AG04450 (cell line): ENCODE measurements around the gene TMEM9B. TPM values are rescaled to one million over a fixed set of nuclear protein-coding genes. Genes with fewer than 3 reads are reported as not detected.
"Not testable (repeated sequence)": the region's sequence is repeated elsewhere in the genome, so short reads cannot be mapped to it uniquely, and the experiment has no call there.

ENCODE experiments used
- CTCF ChIA-PET: fragments of 300-600, 350-600 bp; formaldehyde crosslinking; extraction: SDS; loops from one replicate; lab custom pipeline; 2022; ENCODE audit warnings: antibody characterized with exemption, inconsistent platforms; lab: Charles Lee
- POLR2A ChIA-PET: fragments of 350-600 bp; formaldehyde crosslinking; extraction: SDS; loops from one replicate; lab custom pipeline; 2021; ENCODE audit warnings: antibody characterized with exemption, inconsistent platforms; lab: Yijun Ruan, JAX
- DNase-seq: peaks from one replicate; pipeline ENCODE4 v3.0.0-alpha.2; 2011; ENCODE audit warnings: low read depth, low spot score
- H3K27ac ChIP-seq: one replicate; pipeline ENCODE4 v1.5.1; 2012; ENCODE audit warnings: low read depth, low read length, control low read depth
- H3K27me3 ChIP-seq: one replicate; pipeline ENCODE4 v1.6.0; 2012; ENCODE audit warnings: low read length; ENCODE audit not compliant: control insufficient read depth, insufficient read depth
- H3K4me3 ChIP-seq: 2 replicates; pipeline ENCODE4 v1.5.1; 2011; ENCODE audit warnings: mild to moderate bottlenecking, low read depth, low read length, control low read depth
- H3K9me3 ChIP-seq: 2 replicates; pipeline ENCODE4 v1.5.1; 2012; ENCODE audit warnings: low read length; ENCODE audit not compliant: control insufficient read depth, insufficient read depth
- polyA minus RNA-seq: library from RNA; depleted of rRNA, polyadenylated mRNA; stranded (reverse); fragments of >200 nt; gene quantifications from 2 replicates; pipeline ENCODE4 v1.2.3, GENCODE V29; 2011; rRNA and poly(A)+ RNA removed
- polyA plus RNA-seq: library from polyadenylated mRNA; depleted of rRNA; stranded (reverse); fragments of >200 nt; gene quantifications from 2 replicates; pipeline ENCODE4 v1.2.3, GENCODE V29; 2011; rRNA removed
- TF ChIP-seq, protein P1 (sequence below): IDR thresholded peaks from 2 replicates; pipeline ENCODE4 v1.5.1; 2011; ENCODE audit warnings: low read depth, low read length, control low read depth, inconsistent platforms

TMEM9B gene
- polyA plus RNA-seq (45.2 and 53.9 TPM in 2 replicates), polyA minus RNA-seq (17.5 and 20.4 TPM in 2 replicates)

DNA sequence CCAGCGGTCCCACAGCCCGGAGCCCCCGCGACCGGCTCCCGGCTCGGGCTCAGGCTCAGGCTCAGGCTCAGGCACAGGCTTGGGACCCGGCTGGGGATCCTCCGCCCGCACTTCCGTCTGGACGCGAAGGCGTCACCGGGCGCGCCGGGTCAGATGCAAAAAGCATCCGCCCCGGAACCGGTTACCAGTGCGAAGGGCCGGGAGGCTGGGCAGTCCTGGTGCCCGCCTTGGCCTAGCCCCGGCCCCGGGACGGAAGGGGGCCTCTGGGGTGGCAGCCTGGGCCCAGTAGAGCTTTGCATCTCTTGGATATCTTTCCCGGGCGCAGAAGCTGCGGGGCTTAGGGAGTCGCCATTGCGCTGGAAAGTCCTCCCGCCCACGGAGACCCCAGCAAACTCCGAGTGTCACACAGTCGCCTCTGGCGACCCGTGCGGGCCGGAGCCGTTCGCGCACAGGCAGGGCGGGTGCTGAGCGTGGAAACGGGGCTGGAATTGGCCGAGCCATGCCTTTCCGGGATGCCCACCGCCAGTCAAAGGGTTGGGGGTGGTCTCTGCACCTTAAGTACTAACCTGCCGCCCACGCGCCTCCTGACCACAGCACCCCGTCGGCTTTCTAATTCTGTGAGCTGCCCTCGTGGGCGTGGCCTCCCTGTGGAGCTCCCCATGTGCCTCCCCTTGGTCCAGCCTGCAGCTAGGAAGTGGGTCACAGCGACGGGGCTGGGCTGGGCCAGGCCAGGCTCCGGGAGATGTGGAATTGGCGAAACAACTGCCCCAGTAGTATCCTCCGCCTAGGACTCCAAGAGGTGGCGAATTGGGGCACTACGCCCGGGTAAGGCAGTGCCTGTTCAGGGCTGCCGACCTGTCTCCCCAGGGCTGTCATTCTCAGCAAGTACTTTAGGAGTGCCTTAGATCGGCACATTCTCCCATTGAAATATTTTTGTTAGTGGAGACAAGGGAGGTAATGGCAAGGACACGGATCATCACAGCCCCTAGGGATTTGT, at the start of gene TMEM9B:
TSS of gene TMEM9B (minus strand) at position 119 of the 997 bp plus-strand sequence. CDS start 129 bp downstream, outside the sequence.
- peak within 1 kb of the TSS; percentile 89 for H3K27ac ChIP-seq
- TF ChIP-seq, protein P1, sequence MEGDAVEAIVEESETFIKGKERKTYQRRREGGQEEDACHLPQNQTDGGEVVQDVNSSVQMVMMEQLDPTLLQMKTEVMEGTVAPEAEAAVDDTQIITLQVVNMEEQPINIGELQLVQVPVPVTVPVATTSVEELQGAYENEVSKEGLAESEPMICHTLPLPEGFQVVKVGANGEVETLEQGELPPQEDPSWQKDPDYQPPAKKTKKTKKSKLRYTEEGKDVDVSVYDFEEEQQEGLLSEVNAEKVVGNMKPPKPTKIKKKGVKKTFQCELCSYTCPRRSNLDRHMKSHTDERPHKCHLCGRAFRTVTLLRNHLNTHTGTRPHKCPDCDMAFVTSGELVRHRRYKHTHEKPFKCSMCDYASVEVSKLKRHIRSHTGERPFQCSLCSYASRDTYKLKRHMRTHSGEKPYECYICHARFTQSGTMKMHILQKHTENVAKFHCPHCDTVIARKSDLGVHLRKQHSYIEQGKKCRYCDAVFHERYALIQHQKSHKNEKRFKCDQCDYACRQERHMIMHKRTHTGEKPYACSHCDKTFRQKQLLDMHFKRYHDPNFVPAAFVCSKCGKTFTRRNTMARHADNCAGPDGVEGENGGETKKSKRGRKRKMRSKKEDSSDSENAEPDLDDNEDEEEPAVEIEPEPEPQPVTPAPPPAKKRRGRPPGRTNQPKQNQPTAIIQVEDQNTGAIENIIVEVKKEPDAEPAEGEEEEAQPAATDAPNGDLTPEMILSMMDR = no peak
- no peaks in the 10 kb centered on the region for H3K27me3 ChIP-seq
- H3K4me3 ChIP-seq = peak within 1 kb of the TSS; percentile 93
- CTCF ChIA-PET = interaction anchor here (0.7 to 1.5 kb wide), 4 partner anchors 22 to 173 kb away, joined by 3 to 9 read pairs (median 5); no protein-coding TSS in a partner anchor
- POLR2A ChIA-PET = interaction anchor here (0.6 to 1.8 kb wide), 10 partner anchors 17 to 293 kb away, joined by 3 to 7 read pairs (median 4); partner anchors contain the start of gene NRIP3
- H3K9me3 ChIP-seq = no peaks in the 10 kb centered on the region; the same call in 1 of the 2 replicates
- no peak for DNase-seq

DNA sequence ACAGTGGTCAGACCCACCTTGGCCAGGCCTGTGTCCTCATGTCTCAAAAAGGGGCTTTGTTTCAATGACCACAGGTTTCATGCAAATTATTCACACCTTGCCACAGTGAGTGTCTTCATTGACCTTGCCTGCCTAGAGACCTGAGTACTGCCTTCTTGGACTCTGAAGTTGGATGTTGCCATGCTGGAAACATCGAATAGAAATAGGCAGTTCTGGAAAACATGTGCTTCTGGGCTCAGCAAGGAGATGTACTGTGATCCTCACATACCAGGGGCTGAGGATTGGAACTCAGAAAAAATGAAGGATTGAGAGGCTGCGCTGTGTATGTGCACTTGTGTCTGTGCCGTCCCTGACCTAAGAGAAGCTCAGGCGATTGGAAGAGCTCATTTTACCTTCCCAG, 49.1 kb upstream of the TMEM9B start:
- Histone ChIP-seq H3K9me3 (no peaks in the 10 kb centered on the region), H3K4me3 (no peak overlapping the region), H3K27ac (no peak overlapping the region), H3K27me3 (no peaks in the 10 kb centered on the region)
- DNase-seq = no peak
- CTCF ChIA-PET = interaction anchor here (0.6 to 4.6 kb wide), 7 partner anchors 11 to 494 kb away, joined by 3 to 123 read pairs (median 10); no protein-coding TSS in a partner anchor
- POLR2A ChIA-PET = no interaction called here
- TF ChIP-seq, protein P1 = no peak

DNA sequence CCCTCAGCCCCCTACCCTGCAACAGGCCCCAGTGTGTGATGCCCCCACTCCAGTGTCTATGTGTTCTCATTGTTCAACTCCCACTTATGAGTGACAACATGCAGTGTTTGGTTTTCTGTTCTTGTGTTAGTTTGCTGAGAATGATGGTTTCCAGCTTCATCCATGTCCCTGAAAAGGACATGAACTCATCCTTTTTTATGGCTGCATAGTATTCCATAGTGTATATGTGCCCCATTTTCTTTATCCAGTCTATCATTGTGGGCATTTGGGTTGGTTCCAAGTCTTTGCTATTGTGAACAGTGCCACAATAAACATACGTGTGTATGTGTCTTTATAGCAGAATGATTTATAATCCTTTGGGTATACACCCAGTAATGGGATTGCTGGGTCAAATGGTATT, 45.3 kb upstream of the TMEM9B start:
- POLR2A ChIA-PET, H3K4me3 ChIP-seq, H3K9me3 ChIP-seq, CTCF ChIA-PET, DNase-seq, H3K27ac ChIP-seq: not testable (repeated sequence)
- peaks cover 19% of the 10 kb centered on the region for H3K27me3 ChIP-seq

DNA sequence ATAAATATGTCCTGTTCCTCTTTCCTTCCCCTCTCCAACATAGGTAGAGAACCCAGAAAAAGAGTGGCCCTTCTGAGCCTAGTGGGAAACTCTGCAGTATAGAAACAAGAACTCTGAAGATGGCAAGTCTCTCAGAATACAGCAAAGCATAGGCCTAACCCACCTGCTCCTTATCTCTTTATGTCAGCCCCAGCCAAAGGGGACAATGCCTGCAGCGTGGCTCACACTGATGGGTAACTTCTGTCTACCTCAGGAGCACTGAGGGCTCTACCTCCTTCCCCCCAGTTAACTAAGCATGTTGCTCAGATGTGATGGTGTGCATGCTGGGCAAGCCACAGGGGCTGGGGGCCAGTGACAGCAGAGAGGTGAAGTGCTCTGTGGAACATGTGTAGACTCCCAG, 44.4 kb upstream of the TMEM9B start:
- peaks cover 3% of the 10 kb centered on the region; the same call in 1 of the 2 replicates for H3K9me3 ChIP-seq
- no peak overlapping the region for H3K27ac ChIP-seq
- TF ChIP-seq, protein P1 = no peak
- CTCF ChIA-PET = interaction anchor here (1.0 kb wide), 1 partner anchor 129 kb away, joined by 4 read pairs; no protein-coding TSS in a partner anchor
- DNase-seq = no peak
- POLR2A ChIA-PET = no interaction called here
- no peak overlapping the region for H3K4me3 ChIP-seq
- peaks cover 26% of the 10 kb centered on the region for H3K27me3 ChIP-seq

DNA sequence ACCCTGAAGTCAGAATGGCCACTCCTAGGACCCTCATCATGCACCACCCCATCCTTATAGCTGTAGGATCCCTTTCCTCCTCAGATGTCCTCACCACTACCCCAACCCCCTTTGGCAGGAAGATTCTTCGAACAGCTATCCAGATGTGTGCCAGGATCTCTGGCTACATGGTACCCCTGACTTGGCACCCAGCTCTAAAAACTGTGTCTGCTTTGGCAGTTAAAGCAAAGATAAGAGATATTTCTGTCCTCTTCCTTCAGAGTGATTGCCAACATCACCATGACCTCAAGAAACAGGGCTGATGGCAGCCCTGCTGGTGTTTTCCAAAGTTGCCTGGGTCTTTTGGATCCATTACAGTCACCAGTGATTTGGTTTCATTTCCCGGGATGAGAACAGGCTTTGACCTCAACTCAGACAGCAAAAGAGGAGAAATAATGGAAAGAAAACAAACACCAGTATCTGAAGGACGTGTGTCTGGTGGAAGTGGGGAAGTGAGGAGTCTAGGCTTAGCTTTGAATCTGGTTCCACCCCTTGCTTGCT, 43.8 kb upstream of the TMEM9B start:
- no peak overlapping the region for H3K4me3 ChIP-seq
- CTCF ChIA-PET = interaction anchor here (1.0 kb wide), 1 partner anchor 129 kb away, joined by 4 read pairs; no protein-coding TSS in a partner anchor
- peaks cover 3% of the 10 kb centered on the region; the same call in 1 of the 2 replicates for H3K9me3 ChIP-seq
- no peak overlapping the region for H3K27ac ChIP-seq
- no peak for DNase-seq
- POLR2A ChIA-PET = no interaction called here
- TF ChIP-seq, protein P1 = no peak
- peaks cover 27% of the 10 kb centered on the region for H3K27me3 ChIP-seq
